Endothelial cell (in vitro differentiated cells): ENCODE results near the gene ATP6V1G1. TPM values are rescaled to one million over a fixed set of nuclear protein-coding genes. Genes with fewer than 3 reads are reported as not detected.

ENCODE experiments used
- DNase-seq: peaks from one replicate; pipeline ENCODE4 v3.0.0; 2021; ENCODE audit warnings: low spot score
- H3K27ac Mint-ChIP-seq: one replicate; pipeline ENCODE4 v1.8.0; 2021; ENCODE audit warnings: mixed read lengths, inconsistent platforms; ENCODE audit not compliant: unreplicated experiment
- H3K27me3 Mint-ChIP-seq: one replicate; pipeline ENCODE4 v1.8.0; 2021; ENCODE audit warnings: mild to moderate bottlenecking, moderate library complexity, mixed read lengths, inconsistent platforms; ENCODE audit not compliant: unreplicated experiment
- H3K36me3 Mint-ChIP-seq: one replicate; pipeline ENCODE4 v1.8.0; 2021; ENCODE audit warnings: mild to moderate bottlenecking, low read depth, mixed read lengths, inconsistent platforms; ENCODE audit not compliant: unreplicated experiment
- H3K4me1 Mint-ChIP-seq: one replicate; pipeline ENCODE4 v1.8.0; 2021; ENCODE audit warnings: mild to moderate bottlenecking, mixed read lengths, inconsistent platforms; ENCODE audit not compliant: unreplicated experiment
- H3K4me3 Mint-ChIP-seq: one replicate; pipeline ENCODE4 v1.8.0; 2021; ENCODE audit warnings: mild to moderate bottlenecking, mixed read lengths, inconsistent platforms; ENCODE audit not compliant: unreplicated experiment
- H3K9me3 Mint-ChIP-seq: one replicate; pipeline ENCODE4 v1.8.0; 2021; ENCODE audit warnings: mixed read lengths, inconsistent platforms; ENCODE audit not compliant: unreplicated experiment
- total RNA-seq: library from RNA; stranded (reverse); fragmentation: NEBNext Ultra II Directional; extraction: Animal tissue kit (Norgen Biotek cat#: 25700); gene quantifications from one replicate; pipeline ENCODE4 v1.2.1, GENCODE V29; 2021; ENCODE audit not compliant: unreplicated experiment
- TF ChIP-seq, protein P1 (sequence below): fragments of 200-600 bp; sonication (generic); IDR thresholded peaks from one replicate; pipeline ENCODE4 v1.5.0; 2021; ENCODE audit warnings: antibody characterized with exemption; ENCODE audit not compliant: unreplicated experiment

The ATP6V1G1 gene
- total RNA-seq, 1 donor from 2014 or later, result 96.0 TPM

DNA sequence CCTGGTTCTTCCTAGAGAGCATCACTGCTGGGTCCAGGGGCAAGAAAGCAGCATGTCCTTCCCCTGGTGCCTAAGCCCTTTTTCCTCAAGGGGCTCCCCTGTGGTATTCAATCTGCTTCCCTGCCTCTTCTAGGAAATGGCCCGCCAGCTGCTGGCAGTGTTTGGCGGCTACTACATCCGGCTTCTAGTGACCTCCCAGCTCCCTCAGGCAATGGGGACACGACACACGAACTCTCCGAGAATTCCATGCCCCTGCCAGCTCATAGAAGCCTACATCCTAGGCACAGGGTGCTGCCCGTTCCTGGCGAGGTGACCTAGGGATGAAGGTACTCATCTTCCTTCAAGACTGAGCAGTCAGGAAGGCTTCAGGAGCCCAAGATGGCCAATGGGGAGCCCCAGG lies 55.4 kb downstream of the ATP6V1G1 start:
- H3K4me3 Mint-ChIP-seq, result no peak overlapping the region
- no peak for DNase-seq
- peaks cover 1% of the 10 kb centered on the region for H3K27me3 Mint-ChIP-seq
- H3K36me3 Mint-ChIP-seq, result peaks cover 3% of the 10 kb centered on the region
- no peaks in the 10 kb centered on the region for H3K9me3 Mint-ChIP-seq
- H3K4me1 Mint-ChIP-seq, result no peaks in the 10 kb centered on the region
- TF ChIP-seq, protein P1, sequence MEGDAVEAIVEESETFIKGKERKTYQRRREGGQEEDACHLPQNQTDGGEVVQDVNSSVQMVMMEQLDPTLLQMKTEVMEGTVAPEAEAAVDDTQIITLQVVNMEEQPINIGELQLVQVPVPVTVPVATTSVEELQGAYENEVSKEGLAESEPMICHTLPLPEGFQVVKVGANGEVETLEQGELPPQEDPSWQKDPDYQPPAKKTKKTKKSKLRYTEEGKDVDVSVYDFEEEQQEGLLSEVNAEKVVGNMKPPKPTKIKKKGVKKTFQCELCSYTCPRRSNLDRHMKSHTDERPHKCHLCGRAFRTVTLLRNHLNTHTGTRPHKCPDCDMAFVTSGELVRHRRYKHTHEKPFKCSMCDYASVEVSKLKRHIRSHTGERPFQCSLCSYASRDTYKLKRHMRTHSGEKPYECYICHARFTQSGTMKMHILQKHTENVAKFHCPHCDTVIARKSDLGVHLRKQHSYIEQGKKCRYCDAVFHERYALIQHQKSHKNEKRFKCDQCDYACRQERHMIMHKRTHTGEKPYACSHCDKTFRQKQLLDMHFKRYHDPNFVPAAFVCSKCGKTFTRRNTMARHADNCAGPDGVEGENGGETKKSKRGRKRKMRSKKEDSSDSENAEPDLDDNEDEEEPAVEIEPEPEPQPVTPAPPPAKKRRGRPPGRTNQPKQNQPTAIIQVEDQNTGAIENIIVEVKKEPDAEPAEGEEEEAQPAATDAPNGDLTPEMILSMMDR, result no peak
- H3K27ac Mint-ChIP-seq, result no peak overlapping the region

DNA sequence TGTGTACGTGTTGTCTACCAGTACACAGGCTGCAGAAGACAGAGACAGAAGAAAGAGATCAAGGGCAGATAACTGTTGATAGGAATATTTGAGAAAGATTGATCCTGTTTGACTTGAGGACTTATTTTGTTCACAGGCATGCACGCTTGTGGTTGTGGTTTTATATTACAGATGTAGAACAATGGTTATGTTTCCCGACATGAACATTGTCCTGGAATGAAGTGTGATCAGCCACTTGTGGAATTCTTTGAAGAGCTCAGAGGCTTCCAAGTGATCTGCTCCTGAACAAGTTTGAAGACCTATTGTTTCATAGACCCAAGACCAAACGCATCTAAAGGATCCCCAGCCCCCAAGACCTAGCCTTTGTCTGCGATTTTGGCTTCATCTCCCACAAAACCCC lies 56.3 kb downstream of the ATP6V1G1 start:
- H3K27ac Mint-ChIP-seq, result no peak overlapping the region
- TF ChIP-seq, protein P1, result no peak
- peaks cover 3% of the 10 kb centered on the region for H3K36me3 Mint-ChIP-seq
- no peaks in the 10 kb centered on the region for H3K4me1 Mint-ChIP-seq
- H3K9me3 Mint-ChIP-seq, result no peaks in the 10 kb centered on the region
- peaks cover 1% of the 10 kb centered on the region for H3K27me3 Mint-ChIP-seq
- H3K4me3 Mint-ChIP-seq, result no peak overlapping the region
- DNase-seq, result no peak

Other genes with a start within 250 kb of the ATP6V1G1 start
- 79.1 TPM for gene AKNA, start 199.8 kb upstream of the ATP6V1G1 start, total RNA-seq
- 4.1 TPM for gene WHRN, start 82.3 kb upstream of the ATP6V1G1 start, total RNA-seq
- 1.6 TPM for gene TMEM268, start 23.5 kb downstream of the ATP6V1G1 start, total RNA-seq
- gene TEX53, start 70.0 kb downstream of the ATP6V1G1 start, total RNA-seq, result not detected
- not detected for gene TEX48, start 94.4 kb downstream of the ATP6V1G1 start, total RNA-seq
- gene TNFSF15, start 218.3 kb downstream of the ATP6V1G1 start, total RNA-seq, result not detected